SK-N-SH (cell line): Measurements from ENCODE around the gene HTR7.

Experiments
- EZH2phosphoT487 ChIP-seq: fragments of 200-600 bp; sonication (generic); IDR thresholded peaks from 2 replicates; pipeline ENCODE4 v1.6.1; 2017; ENCODE audit warnings: low read depth, mixed run types, mild to moderate bottlenecking, antibody characterized with exemption, moderate library complexity, borderline replicate concordance
- TEAD4 ChIP-seq: IDR thresholded peaks from 2 replicates; pipeline ENCODE4 v1.4.0; 2012; ENCODE audit warnings: mild to moderate bottlenecking, borderline replicate concordance; ENCODE audit not compliant: insufficient read depth
- YY1 ChIP-seq: IDR thresholded peaks from 2 replicates; pipeline ENCODE4 v1.4.0; 2012; ENCODE audit warnings: low read depth, mild to moderate bottlenecking
- TF ChIP-seq, protein P1 (sequence below): fragments of 200-600 bp; sonication (generic); IDR thresholded peaks from 2 replicates; pipeline ENCODE4 v1.6.1; 2017; ENCODE audit warnings: antibody characterized with exemption, mild to moderate bottlenecking, moderate library complexity

DNA sequence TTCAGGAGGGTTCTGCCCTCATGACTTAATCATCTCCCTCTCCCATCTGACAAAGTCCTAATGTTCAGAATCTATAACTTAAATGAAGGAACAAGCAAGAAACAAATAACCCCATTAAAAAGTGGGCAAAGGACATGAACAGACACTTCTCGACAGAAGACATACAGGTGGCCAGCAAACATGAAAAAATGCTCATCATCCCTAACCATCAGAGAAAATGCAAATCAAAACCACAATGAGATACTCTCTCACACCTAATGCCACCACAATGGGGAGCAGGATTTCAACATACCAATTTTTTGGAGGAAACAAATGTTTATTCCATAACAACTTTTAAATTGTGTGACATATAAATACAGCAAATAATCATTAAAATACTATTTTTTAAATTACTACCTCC, 3.0 kb upstream of the HTR7 start:
- TF ChIP-seq, protein P1, sequence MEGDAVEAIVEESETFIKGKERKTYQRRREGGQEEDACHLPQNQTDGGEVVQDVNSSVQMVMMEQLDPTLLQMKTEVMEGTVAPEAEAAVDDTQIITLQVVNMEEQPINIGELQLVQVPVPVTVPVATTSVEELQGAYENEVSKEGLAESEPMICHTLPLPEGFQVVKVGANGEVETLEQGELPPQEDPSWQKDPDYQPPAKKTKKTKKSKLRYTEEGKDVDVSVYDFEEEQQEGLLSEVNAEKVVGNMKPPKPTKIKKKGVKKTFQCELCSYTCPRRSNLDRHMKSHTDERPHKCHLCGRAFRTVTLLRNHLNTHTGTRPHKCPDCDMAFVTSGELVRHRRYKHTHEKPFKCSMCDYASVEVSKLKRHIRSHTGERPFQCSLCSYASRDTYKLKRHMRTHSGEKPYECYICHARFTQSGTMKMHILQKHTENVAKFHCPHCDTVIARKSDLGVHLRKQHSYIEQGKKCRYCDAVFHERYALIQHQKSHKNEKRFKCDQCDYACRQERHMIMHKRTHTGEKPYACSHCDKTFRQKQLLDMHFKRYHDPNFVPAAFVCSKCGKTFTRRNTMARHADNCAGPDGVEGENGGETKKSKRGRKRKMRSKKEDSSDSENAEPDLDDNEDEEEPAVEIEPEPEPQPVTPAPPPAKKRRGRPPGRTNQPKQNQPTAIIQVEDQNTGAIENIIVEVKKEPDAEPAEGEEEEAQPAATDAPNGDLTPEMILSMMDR, result no peak
- TF ChIP-seq TEAD4 (no peak), EZH2phosphoT487 (no peak), YY1 (no peak)
